SK-N-SH treated with all-trans-retinoic acid at 6 μM for 48 hours (cell line): Measurements from ENCODE around the gene BSN.

Experiments used
- ATAC-seq: fragments of 200-7000 bp; cut with Tn5 transposase; 3 replicates; pipeline ENCODE4 v1.9.1; 2020; ENCODE audit warnings: mild to moderate bottlenecking, moderate library complexity
- ARNTL ChIP-seq: fragments of 450-650 bp; formaldehyde crosslinking; IDR thresholded peaks from 2 replicates; pipeline ENCODE4 v1.5.0; 2020; ENCODE audit warnings: low read depth, mild to moderate bottlenecking, moderate library complexity, borderline replicate concordance
- BACH2 ChIP-seq: fragments of 250-450 bp; sonication (Bioruptor Pico); IDR thresholded peaks from 2 replicates; pipeline ENCODE4 v1.9.0; 2021; ENCODE audit warnings: mild to moderate bottlenecking, borderline replicate concordance
- CSDC2 ChIP-seq: fragments of 250-450 bp; sonication (Bioruptor Pico); IDR thresholded peaks from 2 replicates; pipeline ENCODE4 v1.5.0; 2020; ENCODE audit warnings: mild to moderate bottlenecking, moderate library complexity
- CSRNP3 ChIP-seq: fragments of 250-450 bp; sonication (Bioruptor Pico); IDR thresholded peaks from 2 replicates; pipeline ENCODE4 v1.5.1; 2021; ENCODE audit warnings: mild to moderate bottlenecking, moderate library complexity
- ESRRG ChIP-seq: fragments of 250-450 bp; sonication (Bioruptor Pico); IDR thresholded peaks from 2 replicates; pipeline ENCODE4 v1.6.1; 2021; ENCODE audit warnings: mild to moderate bottlenecking
- GLIS3 ChIP-seq: fragments of 250-450 bp; sonication (Bioruptor Pico); IDR thresholded peaks from 2 replicates; pipeline ENCODE4 v1.5.0; 2020; ENCODE audit warnings: mild to moderate bottlenecking, moderate library complexity
- ISL1 ChIP-seq: fragments of 250-450 bp; sonication (Bioruptor Pico); IDR thresholded peaks from 2 replicates; pipeline ENCODE4 v2.1.2; 2022; ENCODE audit warnings: mild to moderate bottlenecking, moderate library complexity
- OSR1 ChIP-seq: fragments of 250-450 bp; sonication (Bioruptor Pico); IDR thresholded peaks from 2 replicates; pipeline ENCODE4 v1.8.0; 2022; ENCODE audit warnings: moderate library complexity, mild to moderate bottlenecking, inconsistent platforms
- PATZ1 ChIP-seq: fragments of 250-450 bp; sonication (Bioruptor Pico); IDR thresholded peaks from 2 replicates; pipeline ENCODE4 v1.8.0; 2020; ENCODE audit warnings: mild to moderate bottlenecking, moderate library complexity, borderline replicate concordance
- POU6F1 ChIP-seq: fragments of 250-450 bp; sonication (Bioruptor Pico); IDR thresholded peaks from 2 replicates; pipeline ENCODE4 v1.8.0; 2021; ENCODE audit warnings: low read depth, mild to moderate bottlenecking, moderate library complexity, borderline replicate concordance
- PPARA ChIP-seq: fragments of 250-450 bp; sonication (Bioruptor Pico); IDR thresholded peaks from 2 replicates; pipeline ENCODE4 v1.5.0; 2020; ENCODE audit warnings: mild to moderate bottlenecking, borderline replicate concordance
- RARB ChIP-seq: fragments of 250-450 bp; sonication (Bioruptor Pico); IDR thresholded peaks from 2 replicates; pipeline ENCODE4 v1.8.0; 2021; ENCODE audit warnings: mild to moderate bottlenecking, moderate library complexity
- SNAI2 ChIP-seq: fragments of 250-450 bp; sonication (Bioruptor Pico); IDR thresholded peaks from 2 replicates; pipeline ENCODE4 v1.5.0; 2020; ENCODE audit warnings: mild to moderate bottlenecking, moderate library complexity
- TCF4 ChIP-seq: fragments of 250-450 bp; sonication (Bioruptor Pico); IDR thresholded peaks from 2 replicates; pipeline ENCODE4 v1.8.0; 2021; ENCODE audit warnings: mild to moderate bottlenecking, moderate library complexity, borderline replicate concordance
- TOX ChIP-seq: fragments of 250-450 bp; sonication (Bioruptor Pico); IDR thresholded peaks from 2 replicates; pipeline ENCODE4 v1.8.0; 2021; ENCODE audit warnings: mild to moderate bottlenecking, moderate library complexity, borderline replicate concordance
- TSHZ2 ChIP-seq: fragments of 250-450 bp; sonication (Bioruptor Pico); IDR thresholded peaks from 2 replicates; pipeline ENCODE4 v1.5.0; 2020; ENCODE audit warnings: mild to moderate bottlenecking, moderate library complexity
- ZC3H10 ChIP-seq: fragments of 250-450 bp; sonication (Bioruptor Pico); IDR thresholded peaks from 2 replicates; pipeline ENCODE4 v1.5.1; 2021; ENCODE audit warnings: mild to moderate bottlenecking, moderate library complexity
- ZFP3 ChIP-seq: fragments of 250-450 bp; sonication (Bioruptor Pico); IDR thresholded peaks from 2 replicates; pipeline ENCODE4 v1.5.0; 2020; ENCODE audit warnings: mild to moderate bottlenecking, moderate library complexity
- ZFP30 ChIP-seq: fragments of 450-650 bp; formaldehyde crosslinking; IDR thresholded peaks from 2 replicates; pipeline ENCODE4 v1.5.0; 2022; ENCODE audit warnings: mild to moderate bottlenecking, moderate library complexity
- ZNF565 ChIP-seq: fragments of 450-650 bp; formaldehyde crosslinking; conservative IDR thresholded peaks from 2 replicates; pipeline ENCODE4 v1.5.0; 2020; ENCODE audit warnings: low read depth, mild to moderate bottlenecking, moderate library complexity
- ZNF70 ChIP-seq: fragments of 450-650 bp; formaldehyde crosslinking; IDR thresholded peaks from 2 replicates; pipeline ENCODE4 v1.5.0; 2020; ENCODE audit warnings: mild to moderate bottlenecking, moderate library complexity
- ZNF8 ChIP-seq: fragments of 450-650 bp; formaldehyde crosslinking; IDR thresholded peaks from 2 replicates; pipeline ENCODE4 v1.5.0; 2020; ENCODE audit warnings: mild to moderate bottlenecking, moderate library complexity

BSN gene

GRCh38 chr3:49511639-49512038 is 42.6 kb upstream of the BSN start:
- TF ChIP-seq ESRRG, result no peak
- no peak for TF ChIP-seq TCF4 (CRISPR knock-in tag)
- no peak for TF ChIP-seq TOX (CRISPR knock-in tag)
- TF ChIP-seq ZFP3 (CRISPR knock-in tag), result no peak
- TF ChIP-seq POU6F1 (CRISPR knock-in tag), result no peak
- no peak for TF ChIP-seq OSR1 (CRISPR knock-in tag)
- TF ChIP-seq CSRNP3 (CRISPR knock-in tag), result no peak
- TF ChIP-seq ZNF565 (CRISPR knock-in tag), result no peak
- no peak for TF ChIP-seq PPARA
- no peak for TF ChIP-seq ZNF8 (CRISPR knock-in tag)
- TF ChIP-seq BACH2, result no peak
- no peak for TF ChIP-seq PATZ1
- no peak for TF ChIP-seq ZNF70 (CRISPR knock-in tag)
- TF ChIP-seq ZFP30 (CRISPR knock-in tag), result no peak
- no peak for ATAC-seq

- ATAC-seq, result no peak
- no peak for TF ChIP-seq TSHZ2 (CRISPR knock-in tag)
- no peak for TF ChIP-seq ARNTL (CRISPR knock-in tag)
- TF ChIP-seq ZC3H10, result no peak
- TF ChIP-seq CSRNP3 (CRISPR knock-in tag), result no peak
- no peak for TF ChIP-seq CSDC2 (CRISPR knock-in tag)
- no peak for TF ChIP-seq SNAI2
- TF ChIP-seq PATZ1, result no peak
- TF ChIP-seq, all 23 proteins: peak for 0
Measured at GRCh38 chr3:49512781-49513355, 41.4 kb upstream of the BSN start.

- no peak for ATAC-seq
- TF ChIP-seq ISL1 (CRISPR knock-in tag) (no peak), TSHZ2 (CRISPR knock-in tag) (no peak), CSRNP3 (CRISPR knock-in tag) (no peak), PPARA (no peak), BACH2 (no peak), CSDC2 (CRISPR knock-in tag) (no peak), GLIS3 (CRISPR knock-in tag) (no peak), ZNF70 (CRISPR knock-in tag) (no peak), TOX (CRISPR knock-in tag) (no peak), ZFP3 (CRISPR knock-in tag) (no peak), RARB (CRISPR knock-in tag) (no peak)
Measured at GRCh38 chr3:49513494-49514124, 40.7 kb upstream of the BSN start.
